Measurements from ENCODE around the gene ARHGEF26. TPM values are rescaled to one million over a fixed set of nuclear protein-coding genes. Genes with fewer than 3 reads are reported as not detected.

Gene ARHGEF26
- total RNA-seq, 1 experiment from 2014 or later, result 7.2 TPM

- TF ChIP-seq RAD21 (IDR thresholded peaks at IDR 0.05; ENCODE audit: low read depth) (no peak), ZNF274 (IDR thresholded peaks at IDR 0.05; ENCODE audit: low read depth, low read length) (no peak), ZFX (IDR thresholded peaks at IDR 0.05) (no peak), CEBPB (IDR thresholded peaks at IDR 0.05; ENCODE audit: low read depth) (no peak), JUND (IDR thresholded peaks at IDR 0.05) (no peak), YY1 (IDR thresholded peaks at IDR 0.05; ENCODE audit: extremely low read depth, insufficient replicate concordance, low read depth, low read length) (no peak), SP1 (IDR thresholded peaks at IDR 0.05; ENCODE audit: low read depth) (no peak), REST (IDR thresholded peaks at IDR 0.05; ENCODE audit: low read depth) (no peak), SRF (IDR thresholded peaks at IDR 0.05; ENCODE audit: low read depth) (no peak), CTCF (IDR thresholded peaks at IDR 0.05 in 2 of 3, conservative IDR thresholded peaks at IDR 0.05 in 1 of 3; ENCODE audit: borderline replicate concordance in 1 of 3, insufficient read depth in 1 of 3, low read depth in 2 of 3, low read length in 2 of 3) (no peak), SIN3A (IDR thresholded peaks at IDR 0.05; ENCODE audit: low read depth) (no peak), TCF7L2 (IDR thresholded peaks at IDR 0.05; ENCODE audit: borderline replicate concordance, extremely low read depth, insufficient read depth, insufficient read length) (no peak), CBX3 (IDR thresholded peaks at IDR 0.05; ENCODE audit: low read depth) (no peak), ELF1 (IDR thresholded peaks at IDR 0.05; ENCODE audit: borderline replicate concordance, low read depth) (no peak), EZH2phosphoT487 (IDR thresholded peaks at IDR 0.05; ENCODE audit: borderline replicate concordance) (no peak), FOSL1 (IDR thresholded peaks at IDR 0.05; ENCODE audit: low read depth) (no peak), POLR2AphosphoS5 (IDR thresholded peaks at IDR 0.05; ENCODE audit: low read depth, low read length) (no peak), ATF3 (IDR thresholded peaks at IDR 0.05) (no peak), EZH2 (IDR thresholded peaks at IDR 0.05) (no peak), ZBTB33 (IDR thresholded peaks at IDR 0.05; ENCODE audit: extremely low read depth, insufficient replicate concordance, low read length) (no peak)
- Histone ChIP-seq H3K9me2 (ENCODE audit: insufficient read depth) (no peaks in the 10 kb centered on the region), H3K4me3 (replicated peaks in 1 of 2; ENCODE audit: low read depth in 1 of 2, low read length in 2 of 2) (no peak overlapping the region), H3K79me2 (ENCODE audit: insufficient read depth, low read length) (peaks cover 15% of the 10 kb centered on the region), H3K27ac (ENCODE audit: low read depth, low read length) (no peak overlapping the region), H3K4me2 (ENCODE audit: low read length) (no peak overlapping the region), H3K4me1 (ENCODE audit: control insufficient read depth in 1 of 2, insufficient read depth in 2 of 2, low read length in 2 of 2) (no peaks in the 10 kb centered on the region), H2AFZ (ENCODE audit: low read depth, low read length, poor library complexity, severe bottlenecking) (no peak overlapping the region), H4K20me1 (ENCODE audit: insufficient read depth) (no peaks in the 10 kb centered on the region), H3K9me3 (ENCODE audit: control insufficient read depth in 1 of 2, insufficient read depth in 1 of 2, low read depth in 1 of 2, low read length in 2 of 2) (no peaks in the 10 kb centered on the region), H3K9ac (ENCODE audit: low read length) (no peak overlapping the region), H3K36me3 (ENCODE audit: control insufficient read depth in 1 of 2, insufficient read depth in 2 of 2, low read length in 2 of 2) (peaks cover 50 to 51% of the 10 kb centered on the region in 2 experiments), H3K27me3 (ENCODE audit: insufficient read depth, low read length) (no peaks in the 10 kb centered on the region)
- ChIA-PET CTCF (no interaction called here), RAD21 (ENCODE audit: low non-redundant PET in 1 of 2, low total read pairs in 2 of 2, uncharacterized antibody in 2 of 2, unreplicated experiment in 2 of 2) (no interaction called here), POLR2A (no interaction called here)
- DNase-seq (ENCODE audit: low read depth, low spot score) (no peak), ATAC-seq (no peak)
- intact Hi-C loops (cut with micrococcal nuclease), result no loop called here
- BruUV-seq (replicated peaks), result no TSS peak
Measured at GRCh38 chr3:154285221-154285620, 164.0 kb downstream of the ARHGEF26 start.

Data from HCT116 (cell line).